Choroid plexus epithelial cell (primary cell): ENCODE measurements around the gene FBN1.
A peak's percentile ranks its signal among the peaks of the same experiment; 100 is the strongest.

Source experiments
- DNase-seq: peaks from one replicate; pipeline ENCODE4 v3.0.0-alpha.2; 2010; ENCODE audit warnings: low read depth
- H3K4me3 ChIP-seq: 2 replicates; pipeline ENCODE4 v1.5.1; 2011; ENCODE audit warnings: low read depth, mild to moderate bottlenecking, control low read depth, low read length, moderate library complexity
- TF ChIP-seq, protein P1 (sequence below): conservative IDR thresholded peaks from 2 replicates; pipeline ENCODE4 v1.5.1; 2011; ENCODE audit warnings: low read depth, mild to moderate bottlenecking, control low read depth, inconsistent platforms, low read length, moderate library complexity

FBN1 gene

DNA sequence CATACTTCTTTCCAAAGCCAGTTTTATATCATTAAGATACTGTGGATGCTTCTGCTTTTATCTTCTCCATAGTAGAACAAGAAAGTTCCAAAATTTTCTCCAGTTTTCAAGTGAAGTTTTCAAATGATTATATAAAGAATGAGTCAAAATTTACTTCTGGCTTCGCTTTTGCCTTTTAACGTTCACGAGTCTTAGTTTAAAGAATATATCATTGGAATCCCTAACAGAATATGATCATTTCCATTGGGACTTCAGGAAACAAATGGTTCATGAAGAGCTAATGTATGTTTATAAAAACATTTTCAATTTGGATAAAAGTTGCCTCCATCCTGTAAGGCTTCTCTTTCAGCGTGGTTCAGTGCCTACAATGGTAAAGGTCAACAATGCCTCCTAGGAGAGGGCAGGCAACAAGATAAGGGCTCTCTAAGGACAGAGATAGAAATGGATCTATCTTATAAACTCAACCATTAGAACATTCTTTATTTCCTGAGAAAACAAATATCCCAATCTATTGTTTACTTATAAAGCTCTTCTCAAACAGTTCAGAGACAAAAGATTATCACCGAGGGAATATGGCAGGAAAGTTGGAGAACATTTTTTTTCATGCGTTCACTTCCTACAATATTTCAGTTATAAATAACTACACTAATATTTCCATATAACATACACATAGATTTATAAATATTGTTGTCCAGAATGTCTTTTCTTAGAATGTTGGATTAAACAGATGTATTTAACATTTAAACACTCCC, 60.5 kb downstream of the FBN1 start:
- no peak for DNase-seq
- TF ChIP-seq, protein P1, sequence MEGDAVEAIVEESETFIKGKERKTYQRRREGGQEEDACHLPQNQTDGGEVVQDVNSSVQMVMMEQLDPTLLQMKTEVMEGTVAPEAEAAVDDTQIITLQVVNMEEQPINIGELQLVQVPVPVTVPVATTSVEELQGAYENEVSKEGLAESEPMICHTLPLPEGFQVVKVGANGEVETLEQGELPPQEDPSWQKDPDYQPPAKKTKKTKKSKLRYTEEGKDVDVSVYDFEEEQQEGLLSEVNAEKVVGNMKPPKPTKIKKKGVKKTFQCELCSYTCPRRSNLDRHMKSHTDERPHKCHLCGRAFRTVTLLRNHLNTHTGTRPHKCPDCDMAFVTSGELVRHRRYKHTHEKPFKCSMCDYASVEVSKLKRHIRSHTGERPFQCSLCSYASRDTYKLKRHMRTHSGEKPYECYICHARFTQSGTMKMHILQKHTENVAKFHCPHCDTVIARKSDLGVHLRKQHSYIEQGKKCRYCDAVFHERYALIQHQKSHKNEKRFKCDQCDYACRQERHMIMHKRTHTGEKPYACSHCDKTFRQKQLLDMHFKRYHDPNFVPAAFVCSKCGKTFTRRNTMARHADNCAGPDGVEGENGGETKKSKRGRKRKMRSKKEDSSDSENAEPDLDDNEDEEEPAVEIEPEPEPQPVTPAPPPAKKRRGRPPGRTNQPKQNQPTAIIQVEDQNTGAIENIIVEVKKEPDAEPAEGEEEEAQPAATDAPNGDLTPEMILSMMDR, result no peak

GRCh38 chr15:48584090-48584811, 61.3 kb downstream of the FBN1 start:
- no peak overlapping the region for H3K4me3 ChIP-seq
- TF ChIP-seq, protein P1, result no peak
- no peak for DNase-seq

More for the DNA sequence above, 60.5 kb downstream of the FBN1 start:
- H3K4me3 ChIP-seq, result no peak overlapping the region

GRCh38 chr15:48582452-48583247, 62.9 kb downstream of the FBN1 start:
- TF ChIP-seq, protein P1, result no peak
- H3K4me3 ChIP-seq, result no peak overlapping the region
- peak; percentile 95 for DNase-seq

DNA sequence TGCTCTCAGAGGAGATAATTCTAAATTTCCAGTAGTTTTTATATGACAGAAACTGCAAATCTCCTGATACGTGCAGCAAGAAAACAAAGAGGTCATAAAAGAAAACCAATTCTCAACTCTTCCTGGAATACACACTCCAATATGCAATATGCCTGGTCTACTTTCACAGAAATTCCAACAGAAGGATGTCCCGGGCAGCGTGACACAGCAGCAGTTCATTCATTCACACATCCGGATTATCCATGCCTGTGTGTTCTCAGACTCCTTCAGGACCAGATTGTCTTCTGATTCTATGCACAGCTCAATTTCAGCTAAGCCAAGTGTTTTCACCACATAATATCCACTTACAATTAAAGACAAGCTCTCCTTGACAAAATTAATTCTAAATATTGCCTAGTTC, 64.3 kb downstream of the FBN1 start:
- H3K4me3 ChIP-seq, result no peak overlapping the region
- TF ChIP-seq, protein P1, result no peak
- DNase-seq, result no peak

- no peak for DNase-seq
- TF ChIP-seq, protein P1, result no peak
These were observed 64.8 kb downstream of the FBN1 start for GRCh38 chr15:48580736-48581135.

GRCh38 chr15:48579945-48580671, 65.4 kb downstream of the FBN1 start:
- TF ChIP-seq, protein P1, result no peak
- no peak overlapping the region for H3K4me3 ChIP-seq
- peak; percentile 59 for DNase-seq

More at GRCh38 chr15:48580736-48581135, 64.8 kb downstream of the FBN1 start:
- H3K4me3 ChIP-seq, result no peak overlapping the region
